ENCODE data around the gene DDR2. TPM values are rescaled to one million over a fixed set of nuclear protein-coding genes. Genes with fewer than 3 reads are reported as not detected.
"Not testable (repeated sequence)": the region's sequence is repeated elsewhere in the genome, so short reads cannot be mapped to it uniquely, and the experiment has no call there.

The DDR2 gene
- total and polyA plus RNA-seq, 2 of the 4 experiments (the other 2 are of a cell fraction): 66.1 to 245 TPM

- intact Hi-C loops (cut with micrococcal nuclease); H3K4ac ChIP-seq (ENCODE audit: low read depth, low read length); H3K9me1 ChIP-seq (ENCODE audit: insufficient read depth, low read length); H2BK20ac ChIP-seq (ENCODE audit: low read depth, low read length); H2AFZ ChIP-seq (replicated peaks; ENCODE audit: low read length, poor library complexity); H3K27ac ChIP-seq (ENCODE audit: insufficient read depth, low read length); DNase-seq; H3K18ac ChIP-seq (ENCODE audit: low read depth, low read length); H2BK120ac ChIP-seq (ENCODE audit: low read depth, low read length); H4K8ac ChIP-seq (ENCODE audit: low read depth in 2 of 2, low read length in 2 of 2); BruUV-seq (replicated peaks); H3K27me3 ChIP-seq (ENCODE audit: control insufficient read depth, insufficient read depth, low read length); H3K4me1 ChIP-seq (ENCODE audit: control insufficient read depth, insufficient read depth, low read length); H3K23ac ChIP-seq (ENCODE audit: low read depth, low read length); H3K4me2 ChIP-seq (ENCODE audit: low read depth, low read length); H4K91ac ChIP-seq (ENCODE audit: insufficient read depth, low read depth, low read length); H2AK9ac ChIP-seq (replicated peaks; ENCODE audit: low read depth, low read length, poor library complexity); H4K20me1 ChIP-seq (ENCODE audit: insufficient read depth, low read length); POLR2A ChIA-PET (ENCODE audit: unreplicated experiment); H4K5ac ChIP-seq (ENCODE audit: low read depth, low read length); H3K9me3 ChIP-seq (ENCODE audit: control insufficient read depth, insufficient read depth, low read length); H3K56ac ChIP-seq (ENCODE audit: extremely low read depth, insufficient read depth, low read length); H2BK5ac ChIP-seq (ENCODE audit: low read depth, low read length, poor library complexity, severe bottlenecking); H3K9ac ChIP-seq (ENCODE audit: low read depth, low read length); H2BK15ac ChIP-seq (ENCODE audit: low read depth, low read length); H2AK5ac ChIP-seq (ENCODE audit: low read depth, low read length); H3K4me3 ChIP-seq (ENCODE audit: insufficient read depth, low read depth, low read length); ATAC-seq (ENCODE audit: low read depth); in situ Hi-C loops (cut with MboI; ENCODE audit: low sequenced_read_pairs); dilution Hi-C loops (cut with HindIII; ENCODE audit: low sequenced_read_pairs, unreplicated experiment); CTCF ChIA-PET; H3K14ac ChIP-seq (replicated peaks; ENCODE audit: low read depth, low read length): not testable (repeated sequence)
- Histone ChIP-seq H3K79me1 (ENCODE audit: low read depth in 1 of 2, low read length in 2 of 2) (peaks cover 14 to 26% of the 10 kb centered on the region in 2 experiments), H3K36me3 (ENCODE audit: control insufficient read depth, insufficient read depth, low read length) (peaks cover 16% of the 10 kb centered on the region)
- WGBS, 2 experiments (ENCODE audit: extremely low coverage in 2 of 2, insufficient read length in 1 of 2): 100% methylated on average over 3 of the region's 14 CpGs; no CpG with 5 or more reads in 1 of the 2 experiments
These were observed 114.1 kb downstream of the DDR2 start for GRCh38 chr1:162746264-162746942.

Data from IMR-90 (cell line).